Limb (tissue), 2 donors: ENCODE measurements around the gene CD177.
"Not testable (repeated sequence)": the region's sequence is repeated elsewhere in the genome, so short reads cannot be mapped to it uniquely, and the experiment has no call there.

Experiments used
- DNase-seq, 2 donors: peaks; one replicate each; pipeline ENCODE4 v3.0.0-alpha.2; 2016; ENCODE audit errors: extremely low spot score in 2 of 2

The CD177 gene

GRCh38 chr19:43380771-43381386 lies 27.4 kb downstream of the CD177 start:
- DNase-seq: no peak

GRCh38 chr19:43382586-43383216 lies 29.2 kb downstream of the CD177 start:
- DNase-seq: not testable (repeated sequence)

GRCh38 chr19:43383254-43383653 lies 29.8 kb downstream of the CD177 start:
- DNase-seq: not testable (repeated sequence)

GRCh38 chr19:43383759-43384158 lies 30.3 kb downstream of the CD177 start:
- DNase-seq: not testable (repeated sequence)

- not testable (repeated sequence) for DNase-seq
These were observed 37.5 kb downstream of the CD177 start for GRCh38 chr19:43390903-43391551.

GRCh38 chr19:43391552-43391935 lies 38.1 kb downstream of the CD177 start:
- not testable (repeated sequence) for DNase-seq

- DNase-seq: not testable (repeated sequence)
These were observed 40.0 kb downstream of the CD177 start for GRCh38 chr19:43393501-43393900.

- DNase-seq: no peak
These were observed 42.1 kb downstream of the CD177 start for GRCh38 chr19:43395561-43395960.

GRCh38 chr19:43406297-43406696 lies 52.8 kb downstream of the CD177 start:
- DNase-seq: no peak

GRCh38 chr19:43407416-43408005 lies 54.0 kb downstream of the CD177 start:
- no peak for DNase-seq

- DNase-seq: no peak
These were observed 54.6 kb downstream of the CD177 start for GRCh38 chr19:43408043-43408442.

- no peak for DNase-seq
These were observed 55.9 kb downstream of the CD177 start for GRCh38 chr19:43409415-43409814.

GRCh38 chr19:43412441-43412840 lies 59.0 kb downstream of the CD177 start:
- no peak for DNase-seq
